ENCODE data around the gene RBPMS2. TPM values are rescaled to one million over a fixed set of nuclear protein-coding genes. Genes with fewer than 3 reads are reported as not detected.
"Not testable (repeated sequence)": the region's sequence is repeated elsewhere in the genome, so short reads cannot be mapped to it uniquely, and the experiment has no call there.

Gene RBPMS2
- total RNA-seq, 1 experiment from 2014 or later = 181 TPM

DNA sequence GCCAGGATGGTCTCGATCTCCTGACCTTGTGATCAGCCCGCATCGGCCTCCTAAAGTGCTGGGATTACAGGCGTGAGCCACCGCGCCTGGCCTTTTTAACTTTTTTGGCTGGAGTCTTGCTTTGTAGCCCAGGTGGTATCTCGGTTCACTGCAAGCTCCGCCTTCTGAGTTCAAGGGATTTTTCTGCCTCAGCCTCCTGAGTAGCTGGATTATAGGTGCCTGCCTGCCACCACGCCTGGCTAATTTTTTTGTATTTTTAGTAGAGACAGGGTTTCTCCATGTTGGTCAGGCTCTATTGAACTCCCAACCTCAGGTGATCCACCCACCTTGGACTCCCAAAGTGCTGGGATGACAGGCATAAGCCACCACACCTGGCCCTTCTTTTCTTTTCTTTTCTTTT, 20.5 kb upstream of the RBPMS2 start:
- H3K79me1 ChIP-seq (ENCODE audit: insufficient read depth, low read depth, low read length, poor library complexity, severe bottlenecking); H4K20me1 ChIP-seq (ENCODE audit: control insufficient read depth, insufficient read depth, insufficient read length); H3K4ac ChIP-seq (ENCODE audit: low read depth, low read length); DNase-seq; H3K23me2 ChIP-seq (ENCODE audit: insufficient read length, low read depth, low read length, poor library complexity, severe bottlenecking); H3K27ac Mint-ChIP-seq; H2BK5ac ChIP-seq (ENCODE audit: insufficient read length, low read length); H3K27ac ChIP-seq (ENCODE audit: insufficient read length, low read depth, low read length); H3K27me3 ChIP-seq (ENCODE audit: insufficient read depth, low read length); H3K56ac ChIP-seq (ENCODE audit: insufficient read length, low read depth, low read length); H2AFZ ChIP-seq (ENCODE audit: low read length); H2BK12ac ChIP-seq (ENCODE audit: insufficient read length, low read depth, low read length); H2BK120ac ChIP-seq (ENCODE audit: low read depth, low read length, poor library complexity, severe bottlenecking); H3K4me1 Mint-ChIP-seq; H3K27me3 Mint-ChIP-seq (ENCODE audit: low read depth); H2AK5ac ChIP-seq (ENCODE audit: insufficient read length, low read length); H3K79me2 ChIP-seq (ENCODE audit: insufficient read depth, low read length); H3K36me3 Mint-ChIP-seq (ENCODE audit: insufficient read depth in 1 of 3, low read depth in 3 of 3); H2BK20ac ChIP-seq (ENCODE audit: low read depth, low read length, poor library complexity, severe bottlenecking); H3K14ac ChIP-seq (ENCODE audit: insufficient read depth, low read length); H3K4me1 ChIP-seq (ENCODE audit: insufficient read depth, low read length); H4K8ac ChIP-seq (replicated peaks; ENCODE audit: insufficient read length, low read depth, low read length); H3K9ac ChIP-seq (ENCODE audit: extremely low read depth, insufficient read length, low read length); H4K5ac ChIP-seq (ENCODE audit: insufficient read length, low read depth, low read length); H2BK15ac ChIP-seq (ENCODE audit: low read depth, low read length); H4K91ac ChIP-seq (ENCODE audit: insufficient read length, low read depth, low read length); H3K4me2 ChIP-seq (ENCODE audit: insufficient read depth, insufficient read length, low read length); H3T11ph ChIP-seq (ENCODE audit: low read length); H3K9me3 ChIP-seq (ENCODE audit: control insufficient read depth, low read depth, low read length); H3K18ac ChIP-seq (ENCODE audit: insufficient read length, low read depth, low read length); H3K4me3 Mint-ChIP-seq; H3K9me3 Mint-ChIP-seq; H3K23ac ChIP-seq (ENCODE audit: insufficient read length, low read depth, low read length): not testable (repeated sequence)
- no CpG with 5 or more reads among the region's 9 CpGs for WGBS (ENCODE audit: extremely low coverage, insufficient read length, low lambda C conversion rate)

DNA sequence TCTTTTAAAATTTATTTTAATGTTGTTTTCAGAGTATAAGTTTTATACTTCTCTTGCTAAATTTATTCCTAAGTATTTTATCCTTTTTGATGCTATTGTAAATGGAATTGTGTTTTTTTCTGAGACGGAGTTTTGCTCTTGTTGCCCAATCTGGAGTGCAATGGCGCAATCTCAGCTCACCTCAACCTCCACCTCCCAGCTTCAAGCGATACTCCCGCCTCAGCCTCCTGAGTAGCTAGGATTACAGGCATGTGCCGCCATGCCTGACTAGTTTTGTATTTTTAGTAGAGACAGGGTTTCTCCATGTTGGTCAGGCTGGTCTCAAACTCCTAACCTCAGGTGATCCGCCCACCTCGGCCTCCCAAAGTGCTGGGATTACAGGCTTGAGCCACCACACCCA, 19.9 kb upstream of the RBPMS2 start:
- H2BK20ac ChIP-seq (ENCODE audit: low read depth, low read length, poor library complexity, severe bottlenecking) = not testable (repeated sequence)

More for the DNA sequence above, 19.9 kb upstream of the RBPMS2 start:
- H3K27me3 ChIP-seq (ENCODE audit: insufficient read depth, low read length); H2BK12ac ChIP-seq (ENCODE audit: insufficient read length, low read depth, low read length); H3K23ac ChIP-seq (ENCODE audit: insufficient read length, low read depth, low read length); H3T11ph ChIP-seq (ENCODE audit: low read length); H3K4ac ChIP-seq (ENCODE audit: low read depth, low read length); H2BK5ac ChIP-seq (ENCODE audit: insufficient read length, low read length); H3K9me3 ChIP-seq (ENCODE audit: control insufficient read depth, low read depth, low read length); H3K14ac ChIP-seq (ENCODE audit: insufficient read depth, low read length); H4K5ac ChIP-seq (ENCODE audit: insufficient read length, low read depth, low read length); H3K23me2 ChIP-seq (ENCODE audit: insufficient read length, low read depth, low read length, poor library complexity, severe bottlenecking); H2AFZ ChIP-seq (ENCODE audit: low read length); H3K18ac ChIP-seq (ENCODE audit: insufficient read length, low read depth, low read length); H3K36me3 Mint-ChIP-seq (ENCODE audit: insufficient read depth in 1 of 3, low read depth in 3 of 3); H3K4me2 ChIP-seq (ENCODE audit: insufficient read depth, insufficient read length, low read length); H3K27ac Mint-ChIP-seq; H3K4me1 ChIP-seq (ENCODE audit: insufficient read depth, low read length); H3K79me2 ChIP-seq (ENCODE audit: insufficient read depth, low read length); H3K27me3 Mint-ChIP-seq (ENCODE audit: low read depth); H2AK5ac ChIP-seq (ENCODE audit: insufficient read length, low read length); H4K20me1 ChIP-seq (ENCODE audit: control insufficient read depth, insufficient read depth, insufficient read length); H2BK15ac ChIP-seq (ENCODE audit: low read depth, low read length); H4K91ac ChIP-seq (ENCODE audit: insufficient read length, low read depth, low read length); H3K9me3 Mint-ChIP-seq; H3K4me3 Mint-ChIP-seq; H3K4me1 Mint-ChIP-seq; H3K56ac ChIP-seq (ENCODE audit: insufficient read length, low read depth, low read length); H2BK120ac ChIP-seq (ENCODE audit: low read depth, low read length, poor library complexity, severe bottlenecking); H4K8ac ChIP-seq (replicated peaks; ENCODE audit: insufficient read length, low read depth, low read length); DNase-seq; H3K79me1 ChIP-seq (ENCODE audit: insufficient read depth, low read depth, low read length, poor library complexity, severe bottlenecking); H3K9ac ChIP-seq (ENCODE audit: extremely low read depth, insufficient read length, low read length); H3K27ac ChIP-seq (ENCODE audit: insufficient read length, low read depth, low read length): not testable (repeated sequence)
- no CpG with 5 or more reads among the region's 7 CpGs for WGBS (ENCODE audit: extremely low coverage, insufficient read length, low lambda C conversion rate)
